ENCODE data around the gene FLG2.
"Not testable (repeated sequence)": the region's sequence is repeated elsewhere in the genome, so short reads cannot be mapped to it uniquely, and the experiment has no call there.

The FLG2 gene

GRCh38 chr1:152313319-152313801, 46.4 kb downstream of the FLG2 start:
- H3K36me3 ChIP-seq (ENCODE audit: insufficient read depth, low read length), result no peaks in the 10 kb centered on the region
- no peaks in the 10 kb centered on the region for H3K79me2 ChIP-seq (ENCODE audit: control insufficient read depth, insufficient read depth, low read length, unreplicated experiment)
- H3K27me3 ChIP-seq (ENCODE audit: insufficient read depth, low read length), result no peaks in the 10 kb centered on the region
- H3K4me1 ChIP-seq (ENCODE audit: control insufficient read depth, insufficient read depth, low read length, unreplicated experiment), result no peaks in the 10 kb centered on the region
- H3K4me3 ChIP-seq (ENCODE audit: low read depth, low read length), result no peak overlapping the region
- H3K27ac ChIP-seq (ENCODE audit: low read depth, low read length), result no peak overlapping the region
- H2AFZ ChIP-seq (ENCODE audit: low read length, unreplicated experiment), result no peak overlapping the region

- H3K27me3 ChIP-seq (ENCODE audit: insufficient read depth, low read length); H3K27ac ChIP-seq (ENCODE audit: low read depth, low read length); H3K4me1 ChIP-seq (ENCODE audit: control insufficient read depth, insufficient read depth, low read length, unreplicated experiment); H3K4me3 ChIP-seq (ENCODE audit: low read depth, low read length); H2AFZ ChIP-seq (ENCODE audit: low read length, unreplicated experiment); H3K36me3 ChIP-seq (ENCODE audit: insufficient read depth, low read length); H3K79me2 ChIP-seq (ENCODE audit: control insufficient read depth, insufficient read depth, low read length, unreplicated experiment): not testable (repeated sequence)
Observed at GRCh38 chr1:152312169-152312568, 47.6 kb downstream of the FLG2 start.

DNA sequence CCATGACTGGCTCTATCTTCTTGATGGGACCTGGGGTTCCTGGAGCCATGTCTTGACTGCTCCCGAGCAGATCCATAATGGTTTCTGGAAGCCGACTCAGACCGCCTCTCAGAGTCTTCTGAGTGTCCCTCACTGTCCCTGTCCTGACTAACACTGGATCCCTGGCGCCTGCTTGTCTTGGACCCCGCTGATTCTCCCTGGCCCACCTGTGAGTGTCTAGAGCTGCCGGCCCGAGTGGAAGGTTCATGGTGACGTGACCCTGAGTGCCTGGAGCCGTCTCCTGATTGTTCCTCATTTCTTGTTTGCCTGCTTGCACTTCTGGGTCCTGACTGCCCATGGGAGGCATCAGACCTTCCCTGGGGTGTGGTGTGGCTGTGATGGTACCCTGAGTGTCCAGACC, 49.9 kb downstream of the FLG2 start:
- Histone ChIP-seq H3K27me3 (ENCODE audit: insufficient read depth, low read length) (no peaks in the 10 kb centered on the region), H2AFZ (ENCODE audit: low read length, unreplicated experiment) (no peak overlapping the region), H3K27ac (ENCODE audit: low read depth, low read length) (no peak overlapping the region), H3K36me3 (ENCODE audit: insufficient read depth, low read length) (no peaks in the 10 kb centered on the region), H3K4me3 (ENCODE audit: low read depth, low read length) (no peak overlapping the region), H3K4me1 (ENCODE audit: control insufficient read depth, insufficient read depth, low read length, unreplicated experiment) (no peaks in the 10 kb centered on the region), H3K79me2 (ENCODE audit: control insufficient read depth, insufficient read depth, low read length, unreplicated experiment) (no peaks in the 10 kb centered on the region)

GRCh38 chr1:152309320-152309901, 50.4 kb downstream of the FLG2 start:
- H3K36me3 ChIP-seq (ENCODE audit: insufficient read depth, low read length); H3K4me3 ChIP-seq (ENCODE audit: low read depth, low read length): not testable (repeated sequence)

GRCh38 chr1:152308758-152309157, 51.0 kb downstream of the FLG2 start:
- not testable (repeated sequence) for H3K4me3 ChIP-seq (ENCODE audit: low read depth, low read length); H3K27me3 ChIP-seq (ENCODE audit: insufficient read depth, low read length); H3K4me1 ChIP-seq (ENCODE audit: control insufficient read depth, insufficient read depth, low read length, unreplicated experiment); H3K27ac ChIP-seq (ENCODE audit: low read depth, low read length); H2AFZ ChIP-seq (ENCODE audit: low read length, unreplicated experiment); H3K36me3 ChIP-seq (ENCODE audit: insufficient read depth, low read length); H3K79me2 ChIP-seq (ENCODE audit: control insufficient read depth, insufficient read depth, low read length, unreplicated experiment)

More at GRCh38 chr1:152309320-152309901, 50.4 kb downstream of the FLG2 start:
- not testable (repeated sequence) for H3K4me1 ChIP-seq (ENCODE audit: control insufficient read depth, insufficient read depth, low read length, unreplicated experiment); H3K79me2 ChIP-seq (ENCODE audit: control insufficient read depth, insufficient read depth, low read length, unreplicated experiment); H3K27ac ChIP-seq (ENCODE audit: low read depth, low read length); H3K27me3 ChIP-seq (ENCODE audit: insufficient read depth, low read length); H2AFZ ChIP-seq (ENCODE audit: low read length, unreplicated experiment)

- not testable (repeated sequence) for H3K4me1 ChIP-seq (ENCODE audit: control insufficient read depth, insufficient read depth, low read length, unreplicated experiment); H3K36me3 ChIP-seq (ENCODE audit: insufficient read depth, low read length); H3K27ac ChIP-seq (ENCODE audit: low read depth, low read length); H2AFZ ChIP-seq (ENCODE audit: low read length, unreplicated experiment); H3K4me3 ChIP-seq (ENCODE audit: low read depth, low read length); H3K79me2 ChIP-seq (ENCODE audit: control insufficient read depth, insufficient read depth, low read length, unreplicated experiment); H3K27me3 ChIP-seq (ENCODE audit: insufficient read depth, low read length)
Observed at GRCh38 chr1:152307970-152308369, 51.8 kb downstream of the FLG2 start.

- H3K27ac ChIP-seq (ENCODE audit: low read depth, low read length); H3K36me3 ChIP-seq (ENCODE audit: insufficient read depth, low read length); H2AFZ ChIP-seq (ENCODE audit: low read length, unreplicated experiment); H3K79me2 ChIP-seq (ENCODE audit: control insufficient read depth, insufficient read depth, low read length, unreplicated experiment); H3K27me3 ChIP-seq (ENCODE audit: insufficient read depth, low read length); H3K4me3 ChIP-seq (ENCODE audit: low read depth, low read length); H3K4me1 ChIP-seq (ENCODE audit: control insufficient read depth, insufficient read depth, low read length, unreplicated experiment): not testable (repeated sequence)
Observed at GRCh38 chr1:152306123-152306522, 53.7 kb downstream of the FLG2 start.

DNA sequence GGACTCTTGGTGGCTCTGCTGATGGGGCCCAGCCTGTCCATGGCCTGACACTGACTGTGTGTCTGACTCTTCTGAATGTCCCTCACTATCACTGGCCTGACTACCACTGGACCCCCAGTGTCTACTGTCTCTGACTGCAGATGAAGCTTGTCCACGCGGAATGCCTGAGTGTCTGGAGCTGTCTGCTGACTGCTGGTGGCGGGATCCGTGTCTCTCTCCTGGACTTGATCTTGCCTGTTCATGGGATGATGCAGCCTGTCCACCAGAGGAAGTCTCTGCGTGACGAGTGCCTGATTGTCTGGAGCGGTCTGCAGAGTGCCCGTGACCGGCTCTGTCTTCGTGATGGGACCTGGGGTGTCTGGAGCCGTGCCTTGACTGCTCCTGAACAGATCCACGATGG, 55.0 kb downstream of the FLG2 start:
- not testable (repeated sequence) for H3K36me3 ChIP-seq (ENCODE audit: insufficient read depth, low read length); H3K4me1 ChIP-seq (ENCODE audit: control insufficient read depth, insufficient read depth, low read length, unreplicated experiment); H3K79me2 ChIP-seq (ENCODE audit: control insufficient read depth, insufficient read depth, low read length, unreplicated experiment); H3K27me3 ChIP-seq (ENCODE audit: insufficient read depth, low read length); H3K27ac ChIP-seq (ENCODE audit: low read depth, low read length); H2AFZ ChIP-seq (ENCODE audit: low read length, unreplicated experiment); H3K4me3 ChIP-seq (ENCODE audit: low read depth, low read length)

GRCh38 chr1:152303139-152303872, 56.5 kb downstream of the FLG2 start:
- not testable (repeated sequence) for H3K4me1 ChIP-seq (ENCODE audit: control insufficient read depth, insufficient read depth, low read length, unreplicated experiment); H3K27me3 ChIP-seq (ENCODE audit: insufficient read depth, low read length); H2AFZ ChIP-seq (ENCODE audit: low read length, unreplicated experiment); H3K27ac ChIP-seq (ENCODE audit: low read depth, low read length); H3K36me3 ChIP-seq (ENCODE audit: insufficient read depth, low read length); H3K79me2 ChIP-seq (ENCODE audit: control insufficient read depth, insufficient read depth, low read length, unreplicated experiment); H3K4me3 ChIP-seq (ENCODE audit: low read depth, low read length)

Data from ACC112 (cell line).